HFFc6 (cell line): ENCODE results near the gene GPATCH2. TPM values are rescaled to one million over a fixed set of nuclear protein-coding genes. Genes with fewer than 3 reads are reported as not detected.

ENCODE experiments used
- DNase-seq: peaks from one replicate; pipeline ENCODE4 v3.0.0-alpha.2; 2018
- H3K27ac Mint-ChIP-seq: 2 replicates; pipeline ENCODE4 v1.8.0; 2020; ENCODE audit warnings: mild to moderate bottlenecking, mixed read lengths
- H3K27me3 Mint-ChIP-seq: 2 replicates; pipeline ENCODE4 v1.8.0; 2021; ENCODE audit warnings: mild to moderate bottlenecking, moderate library complexity, mixed read lengths; ENCODE audit not compliant: insufficient read depth
- H3K36me3 Mint-ChIP-seq: 2 replicates; pipeline ENCODE4 v1.8.0; 2021; ENCODE audit warnings: low read depth, mixed read lengths
- H3K4me1 Mint-ChIP-seq: 2 replicates; pipeline ENCODE4 v1.8.0; 2020; ENCODE audit warnings: low read depth, mixed read lengths
- H3K4me3 Mint-ChIP-seq: 2 replicates; pipeline ENCODE4 v1.8.0; 2020; ENCODE audit warnings: mild to moderate bottlenecking, moderate library complexity, mixed read lengths
- H3K9me3 Mint-ChIP-seq: 2 replicates; pipeline ENCODE4 v1.8.0; 2020; ENCODE audit warnings: mild to moderate bottlenecking, mixed read lengths
- total RNA-seq, 6 experiments: library from RNA; stranded (reverse); fragmentation: NEBNext Ultra II Directional; extraction: Animal tissue kit (Norgen Biotek cat#: 25700); gene quantifications; 2 replicates in 1 of 6; 3 replicates in 5 of 6; pipeline ENCODE4 v1.2.3, GENCODE V29; 2021
- TF ChIP-seq, protein P1 (sequence below): fragments of 200-600 bp; sonication (generic); IDR thresholded peaks from 2 replicates; pipeline ENCODE4 v1.5.0; 2021; ENCODE audit warnings: antibody characterized with exemption, mild to moderate bottlenecking

Gene GPATCH2
- total RNA-seq, 6 experiments from 2014 or later: 8.1 to 11.5 (median 9.8) TPM

DNA sequence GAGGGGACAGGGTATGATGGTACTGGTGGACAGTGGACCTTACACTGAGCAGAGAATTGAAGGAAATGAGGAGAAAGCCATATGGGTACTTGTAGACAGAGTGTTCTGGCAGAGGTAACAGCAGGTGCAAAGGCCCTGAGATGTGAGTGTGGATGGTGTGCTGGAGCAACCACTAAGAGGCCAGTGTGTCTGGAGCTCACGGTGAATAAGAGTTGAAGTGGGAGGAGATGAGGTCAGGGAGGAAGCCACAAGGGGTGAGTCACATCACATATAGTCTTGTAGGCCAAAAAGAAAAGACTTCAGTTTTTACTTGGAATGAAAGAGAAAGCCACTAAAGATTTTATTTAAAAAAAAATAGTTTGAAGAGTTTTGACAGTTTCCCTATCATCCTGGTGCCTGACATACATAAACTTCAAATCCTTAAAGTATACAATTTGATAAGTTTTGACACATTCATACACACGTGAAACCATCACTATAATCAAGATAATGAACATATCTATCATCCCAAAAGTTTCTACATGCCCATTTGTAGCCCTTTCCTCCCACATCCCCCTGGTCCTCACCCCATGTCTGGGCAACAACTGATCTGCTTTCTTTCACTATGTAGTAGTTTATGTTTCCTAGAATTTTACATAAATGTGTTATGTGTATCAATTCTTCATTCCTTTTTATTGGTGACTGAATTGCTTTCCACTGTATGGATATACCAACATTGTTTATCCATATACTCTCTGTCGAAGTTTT is 148.4 kb downstream of the GPATCH2 start:
- Mint-ChIP-seq H3K9me3 (no peaks in the 10 kb centered on the region; the same call in 1 of the 2 replicates), H3K27me3 (no peaks in the 10 kb centered on the region), H3K4me3 (no peak overlapping the region), H3K27ac (peak overlapping the region; percentile 19; the same call in 1 of the 2 replicates), H3K4me1 (peaks cover 14% of the 10 kb centered on the region), H3K36me3 (peaks cover 41% of the 10 kb centered on the region)
- peak; percentile 72 for DNase-seq
- TF ChIP-seq, protein P1, sequence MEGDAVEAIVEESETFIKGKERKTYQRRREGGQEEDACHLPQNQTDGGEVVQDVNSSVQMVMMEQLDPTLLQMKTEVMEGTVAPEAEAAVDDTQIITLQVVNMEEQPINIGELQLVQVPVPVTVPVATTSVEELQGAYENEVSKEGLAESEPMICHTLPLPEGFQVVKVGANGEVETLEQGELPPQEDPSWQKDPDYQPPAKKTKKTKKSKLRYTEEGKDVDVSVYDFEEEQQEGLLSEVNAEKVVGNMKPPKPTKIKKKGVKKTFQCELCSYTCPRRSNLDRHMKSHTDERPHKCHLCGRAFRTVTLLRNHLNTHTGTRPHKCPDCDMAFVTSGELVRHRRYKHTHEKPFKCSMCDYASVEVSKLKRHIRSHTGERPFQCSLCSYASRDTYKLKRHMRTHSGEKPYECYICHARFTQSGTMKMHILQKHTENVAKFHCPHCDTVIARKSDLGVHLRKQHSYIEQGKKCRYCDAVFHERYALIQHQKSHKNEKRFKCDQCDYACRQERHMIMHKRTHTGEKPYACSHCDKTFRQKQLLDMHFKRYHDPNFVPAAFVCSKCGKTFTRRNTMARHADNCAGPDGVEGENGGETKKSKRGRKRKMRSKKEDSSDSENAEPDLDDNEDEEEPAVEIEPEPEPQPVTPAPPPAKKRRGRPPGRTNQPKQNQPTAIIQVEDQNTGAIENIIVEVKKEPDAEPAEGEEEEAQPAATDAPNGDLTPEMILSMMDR: no peak

- Mint-ChIP-seq H3K4me1 (peaks cover 14% of the 10 kb centered on the region), H3K4me3 (no peak overlapping the region), H3K27ac (no peak overlapping the region), H3K36me3 (peaks cover 35% of the 10 kb centered on the region), H3K9me3 (no peaks in the 10 kb centered on the region; the same call in 1 of the 2 replicates), H3K27me3 (no peaks in the 10 kb centered on the region)
- DNase-seq: no peak
- TF ChIP-seq, protein P1: no peak
These were observed 152.4 kb downstream of the GPATCH2 start for GRCh38 chr1:217478450-217478849.

GRCh38 chr1:217472915-217473314 is 158.0 kb downstream of the GPATCH2 start:
- Mint-ChIP-seq H3K4me3 (no peak overlapping the region), H3K27ac (no peak overlapping the region), H3K27me3 (no peaks in the 10 kb centered on the region), H3K4me1 (no peaks in the 10 kb centered on the region), H3K9me3 (no peaks in the 10 kb centered on the region), H3K36me3 (peaks cover under 1% of the 10 kb centered on the region; the same call in 1 of the 2 replicates)
- TF ChIP-seq, protein P1: no peak
- no peak for DNase-seq

DNA sequence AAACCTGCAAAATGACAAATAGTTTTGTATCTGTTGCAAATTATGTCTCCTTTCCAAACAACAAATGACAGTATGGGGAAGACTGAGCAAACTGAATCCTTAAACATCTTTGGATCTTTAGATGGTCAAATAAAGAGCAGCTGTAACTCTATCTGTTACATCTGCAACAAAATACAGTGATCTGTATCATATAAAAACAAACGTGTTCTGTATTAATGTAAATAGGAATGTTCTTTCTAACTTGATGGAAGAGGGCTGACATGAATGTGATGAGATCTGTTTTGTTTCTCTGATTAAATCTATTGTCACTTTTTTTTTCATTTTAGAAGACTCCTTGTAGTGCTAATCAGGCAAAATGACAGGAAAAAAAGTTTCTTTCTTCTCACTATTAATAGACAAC is 159.5 kb downstream of the GPATCH2 start:
- Mint-ChIP-seq H3K4me3 (no peak overlapping the region), H3K36me3 (0 out of 2 replicates have a peak, but pooled peaks cover 4% of the 10 kb centered on the region), H3K27me3 (no peaks in the 10 kb centered on the region), H3K27ac (no peak overlapping the region), H3K9me3 (no peaks in the 10 kb centered on the region), H3K4me1 (no peaks in the 10 kb centered on the region)
- no peak for DNase-seq
- TF ChIP-seq, protein P1: no peak

GRCh38 chr1:217469983-217470382 is 160.9 kb downstream of the GPATCH2 start:
- no peak overlapping the region for H3K4me3 Mint-ChIP-seq
- DNase-seq: no peak
- H3K27ac Mint-ChIP-seq: no peak overlapping the region
- peaks cover 7% of the 10 kb centered on the region for H3K9me3 Mint-ChIP-seq
- no peaks in the 10 kb centered on the region for H3K4me1 Mint-ChIP-seq
- TF ChIP-seq, protein P1: no peak
- H3K27me3 Mint-ChIP-seq: no peaks in the 10 kb centered on the region
- H3K36me3 Mint-ChIP-seq: peaks cover 19% of the 10 kb centered on the region
